AG09309 (cell line): Measurements from ENCODE around the gene DCTPP1.
"Not testable (repeated sequence)": the region's sequence is repeated elsewhere in the genome, so short reads cannot be mapped to it uniquely, and the experiment has no call there.

Source experiments
- DNase-seq: peaks from one replicate; pipeline ENCODE4 v3.0.0-alpha.2; 2010; ENCODE audit warnings: low read depth
- H3K4me3 ChIP-seq: 2 replicates; pipeline ENCODE4 v1.5.1; 2011; ENCODE audit warnings: mild to moderate bottlenecking, low read depth, low read length, moderate library complexity; ENCODE audit not compliant: control insufficient read depth
- CTCF ChIP-seq: IDR thresholded peaks from 2 replicates; pipeline ENCODE4 v1.5.1; 2011; ENCODE audit warnings: mild to moderate bottlenecking, low read depth, low read length, inconsistent platforms; ENCODE audit not compliant: insufficient read depth, control insufficient read depth; ENCODE audit errors: missing control alignments

The DCTPP1 gene

GRCh38 chr16:30472328-30472942 is 42.6 kb upstream of the DCTPP1 start, which contains the start of gene ITGAL:
Gene ITGAL (plus strand): TSS chr16:30472742. CDS start chr16:30472838, 96 bp downstream.
- no peak within 1 kb of the TSS for H3K4me3 ChIP-seq
- no peak for DNase-seq
- no peak for TF ChIP-seq CTCF

- no peak for DNase-seq
- TF ChIP-seq CTCF, result no peak
- H3K4me3 ChIP-seq, result no peak overlapping the region
Measured at GRCh38 chr16:30470632-30470995, 40.8 kb upstream of the DCTPP1 start.

GRCh38 chr16:30470170-30470512 is 40.3 kb upstream of the DCTPP1 start:
- no peak for TF ChIP-seq CTCF
- H3K4me3 ChIP-seq, result no peak overlapping the region
- DNase-seq, result no peak

GRCh38 chr16:30464078-30464477 is 34.2 kb upstream of the DCTPP1 start:
- TF ChIP-seq CTCF, result no peak
- DNase-seq, result no peak
- H3K4me3 ChIP-seq, result no peak overlapping the region

- H3K4me3 ChIP-seq, DNase-seq: not testable (repeated sequence)
Measured at GRCh38 chr16:30461426-30461825, 31.6 kb upstream of the DCTPP1 start.

- no peak overlapping the region for H3K4me3 ChIP-seq
- no peak for TF ChIP-seq CTCF
- DNase-seq, result no peak
Measured at GRCh38 chr16:30459456-30459855, 29.6 kb upstream of the DCTPP1 start.

GRCh38 chr16:30458561-30459394 is 28.9 kb upstream of the DCTPP1 start:
- TF ChIP-seq CTCF, result no peak
- H3K4me3 ChIP-seq, result no peak overlapping the region
- DNase-seq, result no peak
